Natural killer cell (primary cell): ENCODE measurements around the gene ZYG11B. TPM values are rescaled to one million over a fixed set of nuclear protein-coding genes. Genes with fewer than 3 reads are reported as not detected.
"Not testable (repeated sequence)": the region's sequence is repeated elsewhere in the genome, so short reads cannot be mapped to it uniquely, and the experiment has no call there.

Source experiments
- ATAC-seq, 3 donors: fragments of 150-1000 bp in 2 of 3; fragments of 200-7000 bp in 1 of 3; cut with Tn5 transposase; 1 replicate in 1 of 3; 2 replicates in 2 of 3; pipeline ENCODE4 v1.10.0; 2021; ENCODE audit warnings: mild to moderate bottlenecking in 2 of 3, moderate library complexity in 2 of 3
- DNase-seq, 2 donors: peaks; one replicate each; pipeline versions ENCODE4 v3.0.0 to v3.0.0-alpha.2; 2013 to 2021; ENCODE audit warnings: mixed read lengths in 1 of 2
- H3K27ac ChIP-seq: one replicate; pipeline ENCODE4 v1.5.1; 2013; ENCODE audit warnings: mild to moderate bottlenecking, low read length
- H3K27me3 ChIP-seq: one replicate; pipeline ENCODE4 v1.6.1; 2013; ENCODE audit warnings: low read length; ENCODE audit not compliant: control insufficient read depth, insufficient read depth
- H3K36me3 ChIP-seq: one replicate; pipeline ENCODE4 v1.6.1; 2013; ENCODE audit warnings: low read length; ENCODE audit not compliant: control insufficient read depth, insufficient read depth
- H3K4me1 ChIP-seq: one replicate; pipeline ENCODE4 v1.6.1; 2013; ENCODE audit warnings: low read length; ENCODE audit not compliant: control insufficient read depth, insufficient read depth
- H3K4me3 ChIP-seq: one replicate; pipeline ENCODE4 v1.5.1; 2013; ENCODE audit warnings: low read length
- H3K9me3 ChIP-seq: one replicate; pipeline ENCODE4 v1.6.1; 2013; ENCODE audit warnings: low read length; ENCODE audit not compliant: control insufficient read depth, insufficient read depth
- H3K27ac Mint-ChIP-seq, 2 donors: one replicate each; pipeline ENCODE4 v1.8.0; 2022; ENCODE audit warnings: mild to moderate bottlenecking in 2 of 2, mixed read lengths in 2 of 2, moderate library complexity in 1 of 2
- H3K27me3 Mint-ChIP-seq, 2 donors: one replicate each; pipeline ENCODE4 v1.8.0; 2022; ENCODE audit warnings: low read depth in 2 of 2, mixed read lengths in 2 of 2
- H3K36me3 Mint-ChIP-seq: one replicate; pipeline ENCODE4 v1.8.0; 2022; ENCODE audit warnings: mixed read lengths
- H3K4me1 Mint-ChIP-seq, 2 donors: one replicate each; pipeline ENCODE4 v1.8.0; 2022; ENCODE audit warnings: mixed read lengths in 2 of 2
- H3K4me3 Mint-ChIP-seq: one replicate; pipeline ENCODE4 v1.8.0; 2022; ENCODE audit warnings: mild to moderate bottlenecking, moderate library complexity, mixed read lengths
- H3K9me3 Mint-ChIP-seq, 2 donors: one replicate each; pipeline ENCODE4 v1.8.0; 2022; ENCODE audit warnings: mixed read lengths in 2 of 2
- CTCF ChIP-seq: fragments of 200-600 bp; IDR thresholded peaks from one replicate; pipeline ENCODE4 v1.8.0; 2022; ENCODE audit warnings: antibody characterized with exemption
- WGBS: methylation state at CpG from one replicate; pipeline ENCODE4 v1.1.7; 2013; ENCODE audit warnings: missing lambda C conversion rate; ENCODE audit not compliant: insufficient coverage; 5-methylcytosine and 5-hydroxymethylcytosine counted together
- intact Hi-C: fragments of 100-400 bp; cut with micrococcal nuclease; formaldehyde crosslinking; loops from one replicate; pipeline ENCODE4 v1.14.2; 2022
- total RNA-seq, 4 donors: library from RNA; stranded (reverse); fragments of 120-200 nt in 1 of 4; gene quantifications; one replicate each; pipeline versions ENCODE4 v1.2.3 to v1.2.4, GENCODE V29; 2013 to 2022

Gene ZYG11B
- total RNA-seq, 3 donors from 2014 or later (not counting 1 experiment from before 2014, with no cell fraction given), result 7.4 to 11.8 (median 10.7) TPM

DNA sequence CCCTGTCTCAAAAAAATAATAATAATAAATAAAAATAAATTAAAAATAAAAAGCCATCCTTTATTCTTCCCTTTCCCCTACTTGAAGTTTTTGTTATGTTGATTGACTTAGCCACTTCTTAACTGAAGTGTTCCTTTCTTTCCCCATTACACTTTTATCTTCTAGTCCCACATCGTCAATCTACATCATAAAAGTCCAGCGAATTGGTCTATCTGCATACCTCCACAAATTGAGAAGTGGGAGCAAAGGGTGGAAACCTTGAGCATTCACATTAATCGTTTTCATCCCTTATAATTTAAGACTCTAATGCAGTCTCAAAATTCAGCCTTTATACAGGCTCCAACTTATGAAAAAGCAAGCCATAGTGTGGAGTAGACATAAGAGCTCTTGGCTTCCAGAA lies 109.8 kb downstream of the ZYG11B start:
- H3K27ac Mint-ChIP-seq, result no peak overlapping the region
- intact Hi-C loops, result no loop called here
- 68% methylated on average over 2 of the region's 3 CpGs for WGBS
- ATAC-seq (no peak), DNase-seq (no peak)
- no peaks in the 10 kb centered on the region for H3K9me3 Mint-ChIP-seq
- Histone ChIP-seq H3K27ac (no peak overlapping the region), H3K4me1 (no peaks in the 10 kb centered on the region), H3K4me3 (no peak overlapping the region), H3K9me3 (no peaks in the 10 kb centered on the region), H3K27me3 (no peaks in the 10 kb centered on the region), H3K36me3 (no peaks in the 10 kb centered on the region)
- H3K4me3 Mint-ChIP-seq, result no peak overlapping the region
- TF ChIP-seq CTCF, result no peak
- H3K27me3 Mint-ChIP-seq, result peaks cover 8 to 14% of the 10 kb centered on the region in 2 donors
- no peaks in the 10 kb centered on the region for H3K36me3 Mint-ChIP-seq
- no peaks in the 10 kb centered on the region for H3K4me1 Mint-ChIP-seq

- Mint-ChIP-seq H3K4me1 (peaks cover 0 to 18% of the 10 kb centered on the region in 2 donors), H3K27me3 (peaks cover 17 to 21% of the 10 kb centered on the region in 2 donors)
- intact Hi-C loops, H3K36me3 Mint-ChIP-seq, DNase-seq, H3K27ac ChIP-seq, H3K9me3 ChIP-seq, H3K9me3 Mint-ChIP-seq, H3K4me3 ChIP-seq, H3K4me3 Mint-ChIP-seq, ATAC-seq, H3K36me3 ChIP-seq, H3K27ac Mint-ChIP-seq: not testable (repeated sequence)
- Histone ChIP-seq H3K27me3 (peaks cover 17% of the 10 kb centered on the region), H3K4me1 (peaks cover 12% of the 10 kb centered on the region)
- 92% methylated on average over 9 of the region's 10 CpGs for whole genome bisulfite sequencing
Measured at GRCh38 chr1:52839175-52839574, 112.9 kb downstream of the ZYG11B start.

GRCh38 chr1:52842643-52843310 lies 116.5 kb downstream of the ZYG11B start, which contains the start of gene ZYG11A:
Gene ZYG11A (plus strand): TSS chr1:52842760. CDS start chr1:52842884, 124 bp downstream.
- Mint-ChIP-seq H3K36me3 (no peaks in the 10 kb centered on the region), H3K4me3 (peak within 1 kb of the TSS; percentile 77), H3K9me3 (no peaks in the 10 kb centered on the region), H3K4me1 (peaks cover 0 to 18% of the 10 kb centered on the region in 2 donors), H3K27ac (no peak within 1 kb of the TSS), H3K27me3 (peaks cover 14 to 23% of the 10 kb centered on the region in 2 donors)
- H3K4me3 ChIP-seq, result peak within 1 kb of the TSS; percentile 6
- no peak for TF ChIP-seq CTCF
- no peaks in the 10 kb centered on the region for H3K9me3 ChIP-seq
- 5% methylated on average over 88 of the region's 88 CpGs for WGBS
- peaks cover 19% of the 10 kb centered on the region for H3K27me3 ChIP-seq
- ATAC-seq, result peak; percentile 96 to 98 (median 98)
- peak; percentile 55 to 83 for DNase-seq
- intact Hi-C loops, result loop anchor here (10.0 kb wide), 1 partner anchor 342 kb away; no protein-coding TSS in a partner anchor
- H3K4me1 ChIP-seq, result peaks cover 12% of the 10 kb centered on the region
- no peak within 1 kb of the TSS for H3K27ac ChIP-seq
- H3K36me3 ChIP-seq, result no peaks in the 10 kb centered on the region

DNA sequence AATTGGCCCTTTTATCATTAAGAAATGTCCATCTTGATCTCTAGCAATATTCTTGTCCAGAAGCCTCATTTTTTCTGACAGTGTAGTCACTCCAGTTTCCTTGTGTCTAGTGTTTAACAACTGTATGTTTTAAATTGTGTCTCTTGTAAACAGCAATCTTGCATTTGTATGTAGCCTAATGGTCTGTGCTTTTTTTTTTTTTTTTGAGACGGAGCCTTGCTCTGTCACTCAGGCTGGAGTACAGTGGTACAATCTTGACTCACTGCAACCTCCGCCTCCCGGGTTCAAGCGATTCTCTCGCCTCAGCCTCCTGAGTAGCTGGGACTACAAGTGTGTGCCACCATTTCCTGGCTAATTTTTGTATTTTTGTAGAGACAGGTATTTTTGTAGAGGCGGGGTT lies 118.9 kb downstream of the ZYG11B start:
- 77% methylated on average over 6 of the region's 6 CpGs for WGBS
- H3K9me3 ChIP-seq, H3K27ac ChIP-seq, H3K36me3 ChIP-seq, ATAC-seq, DNase-seq, H3K4me3 ChIP-seq, H3K9me3 Mint-ChIP-seq, H3K36me3 Mint-ChIP-seq, H3K27ac Mint-ChIP-seq: not testable (repeated sequence)
- Histone ChIP-seq H3K4me1 (peaks cover 12% of the 10 kb centered on the region), H3K27me3 (peaks cover 19% of the 10 kb centered on the region)
- Mint-ChIP-seq H3K4me1 (peaks cover 0 to 18% of the 10 kb centered on the region in 2 donors), H3K4me3 (peak overlapping the region; percentile 6), H3K27me3 (peaks cover 14 to 26% of the 10 kb centered on the region in 2 donors)
- intact Hi-C loops, result loop anchor here (10.0 kb wide), 1 partner anchor 340 kb away; no protein-coding TSS in a partner anchor
